Measurements from ENCODE around the gene CPNE2.

Gene CPNE2

DNA sequence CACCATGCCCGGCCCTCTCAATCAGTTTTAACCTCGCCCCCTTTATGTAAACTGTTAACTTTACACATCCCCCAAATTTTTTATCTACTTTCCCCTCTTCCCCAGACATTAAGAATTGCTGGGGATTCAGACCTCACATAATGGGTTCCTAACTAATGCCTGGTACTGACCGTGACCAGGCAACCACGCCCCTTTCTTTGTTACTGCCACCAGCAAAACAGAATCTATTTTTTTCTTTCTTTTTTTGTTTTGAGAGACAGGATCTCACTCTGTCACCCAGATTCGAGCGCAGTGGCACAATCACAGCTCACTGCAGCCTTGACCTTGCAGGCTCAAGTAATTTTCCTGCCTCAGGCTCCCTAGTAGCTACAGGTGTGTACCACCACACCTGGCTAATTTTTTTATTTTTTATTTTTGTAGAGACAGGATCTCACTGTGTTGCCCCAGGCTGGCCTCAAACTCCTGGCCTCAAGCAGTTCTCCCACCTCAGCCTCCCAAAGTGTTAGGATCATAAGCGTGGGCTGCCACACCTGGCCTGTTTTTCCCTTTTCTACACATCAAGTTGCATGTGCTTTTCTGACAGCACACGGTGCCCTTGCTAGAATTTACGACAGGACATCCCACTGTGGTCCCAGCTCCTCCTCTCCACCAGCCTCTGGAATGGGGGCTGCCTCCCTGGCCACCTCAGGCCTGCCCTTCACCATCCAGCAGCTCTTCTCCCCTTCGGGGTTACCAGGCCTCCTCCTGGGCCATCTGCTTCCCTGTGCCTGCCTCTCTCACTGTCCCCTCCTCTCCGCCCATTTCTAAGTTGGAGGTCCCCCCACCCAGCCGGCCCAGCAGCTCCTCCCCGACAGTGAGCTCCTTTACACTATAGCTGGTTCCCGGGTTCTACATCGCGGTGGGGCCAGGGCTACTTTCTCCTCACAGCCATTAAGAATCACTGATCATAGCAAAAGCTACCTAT lies 10.8 kb downstream of the CPNE2 start:
- Histone ChIP-seq H3K9me3 (ENCODE audit: low read length) (no peaks in the 10 kb centered on the region), H3K27ac (ENCODE audit: low read depth, low read length, poor library complexity, severe bottlenecking) (no peak overlapping the region), H3K79me2 (ENCODE audit: insufficient read depth, low read length) (no peaks in the 10 kb centered on the region), H3K4me1 (ENCODE audit: insufficient read depth, low read length, severe bottlenecking) (peaks cover 3% of the 10 kb centered on the region), H3K36me3 (ENCODE audit: insufficient read depth, low read length) (no peaks in the 10 kb centered on the region), H3K4me3 (ENCODE audit: low read depth, low read length, poor library complexity, severe bottlenecking) (no peak overlapping the region), H3F3A (ENCODE audit: insufficient read depth, low read length) (no peaks in the 10 kb centered on the region), H3K4me2 (ENCODE audit: low read length) (no peak overlapping the region), H3K9me2 (ENCODE audit: low read depth, low read length) (no peaks in the 10 kb centered on the region), H2AFZ (ENCODE audit: low read length) (no peak overlapping the region), H4K20me1 (ENCODE audit: insufficient read depth, low read length) (no peaks in the 10 kb centered on the region), H3K27me3 (ENCODE audit: insufficient read depth, low read length) (0 out of 2 replicates have a peak, but pooled peaks cover 5% of the 10 kb centered on the region), H3K9ac (ENCODE audit: low read length) (no peak overlapping the region)
- TF ChIP-seq, protein P1, sequence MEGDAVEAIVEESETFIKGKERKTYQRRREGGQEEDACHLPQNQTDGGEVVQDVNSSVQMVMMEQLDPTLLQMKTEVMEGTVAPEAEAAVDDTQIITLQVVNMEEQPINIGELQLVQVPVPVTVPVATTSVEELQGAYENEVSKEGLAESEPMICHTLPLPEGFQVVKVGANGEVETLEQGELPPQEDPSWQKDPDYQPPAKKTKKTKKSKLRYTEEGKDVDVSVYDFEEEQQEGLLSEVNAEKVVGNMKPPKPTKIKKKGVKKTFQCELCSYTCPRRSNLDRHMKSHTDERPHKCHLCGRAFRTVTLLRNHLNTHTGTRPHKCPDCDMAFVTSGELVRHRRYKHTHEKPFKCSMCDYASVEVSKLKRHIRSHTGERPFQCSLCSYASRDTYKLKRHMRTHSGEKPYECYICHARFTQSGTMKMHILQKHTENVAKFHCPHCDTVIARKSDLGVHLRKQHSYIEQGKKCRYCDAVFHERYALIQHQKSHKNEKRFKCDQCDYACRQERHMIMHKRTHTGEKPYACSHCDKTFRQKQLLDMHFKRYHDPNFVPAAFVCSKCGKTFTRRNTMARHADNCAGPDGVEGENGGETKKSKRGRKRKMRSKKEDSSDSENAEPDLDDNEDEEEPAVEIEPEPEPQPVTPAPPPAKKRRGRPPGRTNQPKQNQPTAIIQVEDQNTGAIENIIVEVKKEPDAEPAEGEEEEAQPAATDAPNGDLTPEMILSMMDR (IDR thresholded peaks at IDR 0.05; ENCODE audit: low read length) = no peak
- no peak for TF ChIP-seq EZH2 (IDR thresholded peaks at IDR 0.05; ENCODE audit: borderline replicate concordance, low read length)

DNA sequence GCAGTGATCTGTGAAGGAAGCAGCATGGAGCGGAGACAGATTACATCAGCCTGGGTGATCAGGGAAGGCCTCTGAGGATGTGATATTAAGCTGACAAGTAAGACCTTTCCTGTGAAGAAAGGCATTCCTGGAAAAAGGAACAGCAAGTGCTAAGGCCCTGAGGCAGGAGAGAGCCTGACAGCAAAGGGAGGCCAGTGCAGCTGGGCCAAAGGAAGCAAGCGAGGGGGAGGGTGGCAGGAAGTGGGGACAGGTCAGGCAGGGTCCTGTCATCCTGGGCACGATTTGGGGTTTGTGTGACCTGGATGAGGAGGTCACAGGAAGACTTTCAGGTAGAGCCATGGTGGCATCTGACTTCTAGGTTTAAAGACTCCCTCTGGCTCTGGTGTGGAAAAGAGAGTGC lies 12.3 kb downstream of the CPNE2 start:
- peaks cover 3% of the 10 kb centered on the region for H3K4me1 ChIP-seq (ENCODE audit: insufficient read depth, low read length, severe bottlenecking)
- TF ChIP-seq, protein P1 (IDR thresholded peaks at IDR 0.05; ENCODE audit: low read length) = no peak
- TF ChIP-seq EZH2 (IDR thresholded peaks at IDR 0.05; ENCODE audit: borderline replicate concordance, low read length) = no peak
- no peak overlapping the region for H3K4me3 ChIP-seq (ENCODE audit: low read depth, low read length, poor library complexity, severe bottlenecking)
- H2AFZ ChIP-seq (ENCODE audit: low read length) = no peak overlapping the region
- H3K4me2 ChIP-seq (ENCODE audit: low read length) = no peak overlapping the region
- no peaks in the 10 kb centered on the region for H3F3A ChIP-seq (ENCODE audit: insufficient read depth, low read length)
- no peaks in the 10 kb centered on the region for H3K9me2 ChIP-seq (ENCODE audit: low read depth, low read length)
- H3K9me3 ChIP-seq (ENCODE audit: low read length) = no peaks in the 10 kb centered on the region
- H3K27me3 ChIP-seq (ENCODE audit: insufficient read depth, low read length) = 0 out of 2 replicates have a peak, but pooled peaks cover 3% of the 10 kb centered on the region
- no peaks in the 10 kb centered on the region for H3K79me2 ChIP-seq (ENCODE audit: insufficient read depth, low read length)
- no peak overlapping the region for H3K9ac ChIP-seq (ENCODE audit: low read length)
- H3K36me3 ChIP-seq (ENCODE audit: insufficient read depth, low read length) = no peaks in the 10 kb centered on the region
- no peaks in the 10 kb centered on the region for H4K20me1 ChIP-seq (ENCODE audit: insufficient read depth, low read length)
- no peak overlapping the region for H3K27ac ChIP-seq (ENCODE audit: low read depth, low read length, poor library complexity, severe bottlenecking)

DNA sequence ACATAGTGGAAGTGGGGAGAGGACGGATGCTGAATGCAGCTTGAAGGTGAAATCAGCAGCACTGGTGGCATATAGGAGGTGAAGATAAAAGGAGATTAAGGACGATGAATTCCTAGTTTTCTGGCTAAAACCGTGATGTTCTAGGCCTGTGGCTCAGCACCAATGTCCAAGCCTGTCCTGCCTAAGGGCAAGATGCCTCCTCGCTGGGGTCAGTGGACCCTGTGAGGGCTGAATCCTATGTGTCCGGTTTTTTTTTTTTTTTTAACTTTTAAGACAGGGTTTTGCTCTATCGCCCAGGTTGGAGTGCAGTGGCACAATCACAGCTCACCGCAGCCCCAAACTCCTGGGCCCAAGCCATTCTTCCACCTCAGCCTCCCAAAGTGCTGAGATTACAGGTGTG lies 12.8 kb downstream of the CPNE2 start:
- no peaks in the 10 kb centered on the region for H4K20me1 ChIP-seq (ENCODE audit: insufficient read depth, low read length)
- no peak overlapping the region for H2AFZ ChIP-seq (ENCODE audit: low read length)
- H3K79me2 ChIP-seq (ENCODE audit: insufficient read depth, low read length) = no peaks in the 10 kb centered on the region
- H3K4me2 ChIP-seq (ENCODE audit: low read length) = no peak overlapping the region
- H3K9ac ChIP-seq (ENCODE audit: low read length) = no peak overlapping the region
- no peaks in the 10 kb centered on the region for H3K9me2 ChIP-seq (ENCODE audit: low read depth, low read length)
- no peaks in the 10 kb centered on the region for H3F3A ChIP-seq (ENCODE audit: insufficient read depth, low read length)
- TF ChIP-seq, protein P1 (IDR thresholded peaks at IDR 0.05; ENCODE audit: low read length) = no peak
- no peak for TF ChIP-seq EZH2 (IDR thresholded peaks at IDR 0.05; ENCODE audit: borderline replicate concordance, low read length)
- peaks cover 3% of the 10 kb centered on the region for H3K4me1 ChIP-seq (ENCODE audit: insufficient read depth, low read length, severe bottlenecking)
- 0 out of 2 replicates have a peak, but pooled peaks cover 3% of the 10 kb centered on the region for H3K27me3 ChIP-seq (ENCODE audit: insufficient read depth, low read length)
- no peaks in the 10 kb centered on the region for H3K36me3 ChIP-seq (ENCODE audit: insufficient read depth, low read length)
- no peak overlapping the region for H3K4me3 ChIP-seq (ENCODE audit: low read depth, low read length, poor library complexity, severe bottlenecking)
- no peaks in the 10 kb centered on the region for H3K9me3 ChIP-seq (ENCODE audit: low read length)
- H3K27ac ChIP-seq (ENCODE audit: low read depth, low read length, poor library complexity, severe bottlenecking) = no peak overlapping the region

Measured in OCI-LY1 (cell line).